Thymus (tissue), 14 donors: ENCODE measurements around the gene CRPPA. TPM values are rescaled to one million over a fixed set of nuclear protein-coding genes. Genes with fewer than 3 reads are reported as not detected.
"Not testable (repeated sequence)": the region's sequence is repeated elsewhere in the genome, so short reads cannot be mapped to it uniquely, and the experiment has no call there.

Source experiments
- DNase-seq, 9 donors: peaks; one replicate each; pipeline ENCODE4 v3.0.0-alpha.2; 2013; ENCODE audit warnings: low spot score in 9 of 9, low read depth in 6 of 9, missing footprints in 1 of 9
- H3K27ac ChIP-seq, 2 donors: one replicate each; pipeline ENCODE4 v1.5.1; 2013; ENCODE audit warnings: control low read depth in 1 of 2, low read depth in 1 of 2, low read length in 1 of 2, mild to moderate bottlenecking in 1 of 2, moderate library complexity in 1 of 2
- H3K27me3 ChIP-seq, 2 donors: one replicate each; pipeline ENCODE4 v1.5.1; 2013; ENCODE audit warnings: low read length in 1 of 2; ENCODE audit not compliant: control insufficient read depth in 2 of 2, insufficient read depth in 1 of 2
- H3K36me3 ChIP-seq, 2 donors: one replicate each; pipeline ENCODE4 v1.5.1; 2013; ENCODE audit warnings: low read length in 1 of 2, mild to moderate bottlenecking in 1 of 2, moderate library complexity in 1 of 2; ENCODE audit not compliant: control insufficient read depth in 2 of 2, insufficient read depth in 2 of 2
- H3K4me1 ChIP-seq, 2 donors: one replicate each; pipeline ENCODE4 v1.5.1; 2013; ENCODE audit warnings: low read length in 2 of 2; ENCODE audit not compliant: control insufficient read depth in 2 of 2, insufficient read depth in 2 of 2
- H3K4me3 ChIP-seq, 2 donors: one replicate each; pipeline ENCODE4 v1.5.1; 2013; ENCODE audit warnings: low read length in 2 of 2, control low read depth in 1 of 2, mild to moderate bottlenecking in 1 of 2
- H3K9me3 ChIP-seq, 2 donors: one replicate each; pipeline ENCODE4 v1.5.1; 2013; ENCODE audit warnings: low read length in 1 of 2, mild to moderate bottlenecking in 1 of 2; ENCODE audit not compliant: control insufficient read depth in 2 of 2, insufficient read depth in 1 of 2
- WGBS: extraction: QIAGEN DNeasy Blood & Tissue Kit; methylation state at CpG from one replicate; pipeline ENCODE4 v1.1.7; 2013; 5-methylcytosine and 5-hydroxymethylcytosine counted together
- long read RNA-seq, 10 donors: transcript quantifications; one replicate each; lab custom pipeline, GENCODE V29; 2026
- polyA plus RNA-seq: library from polyadenylated mRNA; stranded (reverse); fragments of 200-250 nt; gene quantifications from one replicate; pipeline ENCODE4 v1.2.3, GENCODE V29; 2013
- total RNA-seq: library from RNA; stranded (reverse); fragments of 120-200 nt; gene quantifications from one replicate; pipeline ENCODE4 v1.2.4, GENCODE V29; 2013
- donor health status: healthy.

Gene CRPPA
- 1.4 TPM for total RNA-seq
- 0.32 TPM for polyA plus RNA-seq
- long read RNA-seq, donor 1: 0 reads
- long read RNA-seq, donor 2: 0 reads
- long read RNA-seq, donor 3: 0 reads
- long read RNA-seq, donor 4: 0 reads
- long read RNA-seq, donor 5: 0 reads
- long read RNA-seq, donor 6: 0 reads
- long read RNA-seq, donor 7: 0 reads
- long read RNA-seq, donor 8: 0 reads
- long read RNA-seq, donor 9: 0 reads
- long read RNA-seq, donor 10: 0 reads

DNA sequence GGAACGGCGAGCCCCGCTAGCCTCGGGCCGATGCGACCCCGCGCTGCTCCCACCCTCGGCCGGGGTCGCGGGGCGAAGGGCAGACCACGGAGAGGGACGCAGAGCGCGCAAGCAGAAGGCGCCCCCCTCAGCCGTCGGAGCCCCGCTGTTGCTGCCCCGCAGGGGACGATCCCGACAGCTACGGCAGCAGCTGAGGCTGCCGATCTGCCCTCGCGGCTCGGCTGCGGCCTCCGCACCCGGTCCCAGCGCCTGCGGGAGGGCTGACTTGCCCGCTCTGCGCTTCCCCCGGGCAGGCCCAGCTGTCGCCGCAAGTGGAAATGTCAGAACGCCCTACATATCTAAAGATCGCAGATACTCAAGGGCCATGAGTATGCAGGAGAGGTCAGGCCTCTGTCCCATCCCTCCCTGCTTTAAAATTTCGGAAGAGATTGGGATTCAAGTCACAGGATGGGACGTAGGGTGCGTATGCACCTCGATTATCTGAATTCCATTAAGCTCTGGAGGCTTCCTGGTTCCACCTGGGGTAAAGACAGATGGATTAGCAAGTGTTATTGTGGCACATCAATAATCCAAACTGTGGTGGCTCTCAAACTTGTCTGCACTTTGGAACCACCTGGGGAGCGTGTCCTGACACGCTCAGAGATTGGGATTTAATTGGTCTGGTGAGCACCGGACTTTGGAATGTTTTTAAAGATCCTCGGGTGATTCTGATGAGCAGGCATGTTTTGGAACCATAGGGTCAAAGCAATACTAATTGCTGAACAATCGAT lies at the start of gene CRPPA:
CRPPA (minus strand) TSS at position 206 of the 770 bp plus-strand sequence. CDS start 216 bp downstream, outside the sequence.
- no peaks in the 10 kb centered on the region for H3K27me3 ChIP-seq
- 13% methylated on average over 50 of the region's 50 CpGs for whole genome bisulfite sequencing
- H3K36me3 ChIP-seq: no peaks in the 10 kb centered on the region
- H3K9me3 ChIP-seq: no peaks in the 10 kb centered on the region
- H3K4me1 ChIP-seq: peaks cover 8 to 14% of the 10 kb centered on the region in 2 donors
- DNase-seq: peak in 5 of 9 donors; percentile 19 to 59 (median 34)
- peak within 1 kb of the TSS; percentile 60 to 98 for H3K27ac ChIP-seq
- peak within 1 kb of the TSS; percentile 61 to 69 for H3K4me3 ChIP-seq

- 36% methylated on average over 10 of the region's 10 CpGs for WGBS
Measured at GRCh38 chr7:16465469-16466361, 44.4 kb upstream of the CRPPA start, which contains the start of gene SOSTDC1. Gene SOSTDC1, minus strand, starts transcription at chr7:16465738. Its CDS starts 70 bp downstream, at chr7:16465668.

DNA sequence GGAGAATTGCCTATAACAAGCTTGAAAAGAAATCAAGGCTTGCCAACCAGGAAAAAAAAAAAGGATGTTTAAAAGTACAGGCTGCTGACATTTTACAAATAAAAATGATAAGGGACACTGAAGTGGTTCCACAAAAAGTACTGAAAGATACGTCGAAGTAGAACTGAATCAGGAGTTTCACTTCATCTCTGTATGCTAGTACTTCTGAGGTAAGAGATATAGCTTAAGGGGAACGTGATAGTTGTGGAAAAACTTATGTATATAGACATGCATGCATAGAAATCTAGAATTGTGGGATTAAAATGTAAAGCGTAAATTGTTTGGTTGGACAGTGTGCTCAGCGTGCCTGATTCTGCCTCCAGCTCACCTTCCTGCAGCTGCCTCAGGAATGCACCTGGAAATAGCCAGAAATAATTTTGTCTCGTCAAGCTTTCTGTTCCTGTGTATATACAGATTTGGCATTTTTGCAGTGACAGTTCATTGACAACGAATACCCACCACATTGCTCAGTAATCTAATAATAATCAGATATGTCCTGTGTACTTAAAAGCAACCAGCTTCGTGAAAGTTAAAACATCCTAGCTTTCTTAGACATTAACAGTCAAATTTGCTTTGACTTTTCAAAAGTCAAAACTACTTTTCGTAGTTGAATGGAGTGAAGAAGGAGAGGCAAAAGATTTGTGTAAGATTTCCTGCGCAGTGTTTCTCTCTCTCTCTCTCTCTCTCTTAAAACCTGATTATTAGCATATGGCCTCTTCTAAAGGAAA lies 42.8 kb upstream of the CRPPA start:
- Histone ChIP-seq H3K9me3 (no peaks in the 10 kb centered on the region), H3K27me3 (no peaks in the 10 kb centered on the region), H3K4me1 (no peaks in the 10 kb centered on the region), H3K4me3 (no peak overlapping the region), H3K36me3 (no peaks in the 10 kb centered on the region), H3K27ac (no peak overlapping the region)
- 91% methylated on average over 10 of the region's 10 CpGs for WGBS
- DNase-seq: no peak

More at GRCh38 chr7:16465469-16466361, 44.4 kb upstream of the CRPPA start, which contains the start of gene SOSTDC1:
- DNase-seq: peak in 2 of 9 donors; percentile 2 to 28
- no peaks in the 10 kb centered on the region for H3K4me1 ChIP-seq
- H3K27ac ChIP-seq: peak within 1 kb of the TSS in 1 of 2 donors; percentile 49
- peak within 1 kb of the TSS in 1 of 2 donors; percentile 9 for H3K4me3 ChIP-seq
- no peaks in the 10 kb centered on the region for H3K36me3 ChIP-seq
- no peaks in the 10 kb centered on the region for H3K27me3 ChIP-seq
- H3K9me3 ChIP-seq: no peaks in the 10 kb centered on the region

- Histone ChIP-seq H3K9me3 (no peaks in the 10 kb centered on the region), H3K4me3 (no peak overlapping the region), H3K27ac (no peak overlapping the region), H3K36me3 (no peaks in the 10 kb centered on the region), H3K27me3 (no peaks in the 10 kb centered on the region), H3K4me1 (no peaks in the 10 kb centered on the region)
- no peak for DNase-seq
- 46% methylated on average over 2 of the region's 2 CpGs for WGBS
Measured at GRCh38 chr7:16463520-16463919, 42.2 kb upstream of the CRPPA start.

DNA sequence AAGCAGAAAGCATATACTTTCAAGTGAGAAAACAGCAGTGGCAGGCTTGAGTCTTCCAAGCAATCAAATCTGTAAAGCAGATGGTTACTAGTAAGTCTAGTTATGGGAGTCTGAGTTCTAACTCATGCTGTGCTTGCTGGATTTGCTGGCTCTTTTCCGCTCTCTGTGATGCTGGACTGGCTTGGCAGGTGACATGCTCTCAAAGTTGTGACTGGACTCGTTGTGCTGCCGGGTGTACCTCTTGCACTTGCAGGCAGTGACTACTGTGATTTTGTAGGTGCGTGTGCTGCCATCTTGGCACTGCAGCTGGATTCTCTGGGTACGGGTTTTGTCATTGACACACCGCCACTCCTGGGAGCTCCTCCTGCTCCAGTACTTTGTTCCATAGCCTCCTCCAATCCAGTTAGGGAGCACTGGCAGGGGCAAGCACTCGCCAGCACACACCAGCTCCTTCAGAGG lies 41.1 kb upstream of the CRPPA start:
- 96% methylated on average over 7 of the region's 7 CpGs for WGBS

DNA sequence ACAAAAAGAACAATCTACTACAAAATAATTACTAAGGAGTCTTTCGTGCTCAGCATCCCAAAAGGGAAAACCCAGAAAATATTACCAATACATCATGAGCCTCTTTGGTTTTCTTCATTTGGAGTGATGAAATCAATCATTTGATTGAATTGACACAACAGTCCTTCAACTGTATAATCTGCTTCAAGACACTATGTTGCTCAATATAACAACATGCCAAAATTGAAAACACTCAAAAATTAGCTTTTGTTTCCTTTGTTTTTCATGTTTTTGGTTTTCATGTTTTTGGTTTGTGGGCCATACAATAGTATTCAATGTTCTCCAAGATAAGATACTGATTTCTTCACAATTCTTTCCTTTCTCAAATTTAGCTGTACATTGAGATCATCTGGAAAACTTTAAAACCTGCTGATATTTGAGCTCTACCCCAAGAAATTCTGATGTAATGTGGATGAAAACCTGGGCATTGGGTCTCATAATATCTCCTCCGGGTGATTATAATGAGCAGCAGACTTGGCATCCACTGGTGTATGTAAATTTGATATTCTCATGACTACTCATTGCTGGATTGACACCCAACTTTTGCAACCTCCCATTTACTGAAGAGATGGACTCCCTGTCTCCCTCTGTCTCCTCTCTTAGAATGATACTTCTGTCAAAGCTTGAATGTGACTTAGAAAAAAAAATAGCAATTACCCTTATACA lies 39.6 kb upstream of the CRPPA start:
- Histone ChIP-seq H3K27ac (no peak overlapping the region), H3K27me3 (no peaks in the 10 kb centered on the region), H3K4me1 (no peaks in the 10 kb centered on the region), H3K4me3 (no peak overlapping the region), H3K36me3 (no peaks in the 10 kb centered on the region), H3K9me3 (no peaks in the 10 kb centered on the region)
- 97% methylated on average over 2 of the region's 2 CpGs for WGBS
- DNase-seq: no peak

More for the DNA sequence above, 41.1 kb upstream of the CRPPA start:
- H3K27me3 ChIP-seq: no peaks in the 10 kb centered on the region
- no peak overlapping the region for H3K4me3 ChIP-seq
- H3K9me3 ChIP-seq: no peaks in the 10 kb centered on the region
- no peak overlapping the region for H3K27ac ChIP-seq
- H3K4me1 ChIP-seq: no peaks in the 10 kb centered on the region
- no peak for DNase-seq
- no peaks in the 10 kb centered on the region for H3K36me3 ChIP-seq

- not testable (repeated sequence) for H3K36me3 ChIP-seq, H3K4me3 ChIP-seq, H3K27me3 ChIP-seq, DNase-seq, H3K9me3 ChIP-seq, H3K4me1 ChIP-seq, H3K27ac ChIP-seq
- WGBS: 49% methylated on average over 1 of the region's 1 CpG
Measured at GRCh38 chr7:16456303-16456702, 35.0 kb upstream of the CRPPA start.

- 56% methylated on average over 1 of the region's 1 CpG for WGBS
- no peaks in the 10 kb centered on the region for H3K9me3 ChIP-seq
- no peak overlapping the region for H3K27ac ChIP-seq
Measured at GRCh38 chr7:16455591-16455990, 34.3 kb upstream of the CRPPA start.

More at GRCh38 chr7:16455591-16455990, 34.3 kb upstream of the CRPPA start:
- Histone ChIP-seq H3K36me3 (no peaks in the 10 kb centered on the region), H3K4me3 (no peak overlapping the region), H3K27me3 (no peaks in the 10 kb centered on the region), H3K4me1 (no peaks in the 10 kb centered on the region)
- no peak for DNase-seq
